H1 (cell line): ENCODE measurements around the gene ANK3. TPM values are rescaled to one million over a fixed set of nuclear protein-coding genes. Genes with fewer than 3 reads are reported as not detected.

Source experiments
- CTCF ChIA-PET: fragments of 300-600 bp; sonication (Branson Sonifier 250); formaldehyde crosslinking; loops from one replicate; lab custom pipeline; 2021; ENCODE audit not compliant: partially characterized antibody; lab: Charles Lee
- POLR2A ChIA-PET: fragments of 300-600 bp; sonication (Branson Sonifier 250); formaldehyde crosslinking; loops from one replicate; lab custom pipeline; 2021; ENCODE audit warnings: inconsistent platforms; ENCODE audit not compliant: partially characterized antibody; lab: Charles Lee
- DNase-seq, 2 experiments: peaks; one replicate each; pipeline versions ENCODE4 v3.0.0 to v3.0.0-alpha.2; 2010 to 2022; ENCODE audit warnings: low spot score in 2 of 2, low read depth in 1 of 2, mixed read lengths in 1 of 2
- FAIRE-seq: peaks from 2 replicates; lab custom pipeline; 2011; peaks lifted over from hg19 to GRCh38; lab: Jason Lieb, UNC
- H2AFZ ChIP-seq: 2 replicates; pipeline ENCODE4 v1.8.1; 2012; ENCODE audit warnings: low read length, inconsistent platforms
- H2AK5ac ChIP-seq: 2 replicates; pipeline ENCODE4 v1.6.1; 2013; ENCODE audit warnings: low read depth, low read length
- H2BK120ac ChIP-seq: replicated peaks from 2 replicates; pipeline ENCODE3; 2013; ENCODE audit warnings: low read depth, low read length, inconsistent platforms
- H2BK12ac ChIP-seq: 2 replicates; pipeline ENCODE4 v1.6.1; 2013; ENCODE audit warnings: low read depth, low read length
- H2BK15ac ChIP-seq: 2 replicates; pipeline ENCODE4 v1.6.1; 2013; ENCODE audit warnings: low read length
- H2BK20ac ChIP-seq: 2 replicates; pipeline ENCODE4 v1.6.1; 2013; ENCODE audit warnings: low read length
- H2BK5ac ChIP-seq: 2 replicates; pipeline ENCODE4 v1.6.1; 2013; ENCODE audit warnings: low read depth, low read length
- H3K14ac ChIP-seq: 2 replicates; pipeline ENCODE4 v1.6.1; 2013; ENCODE audit warnings: inconsistent platforms; ENCODE audit not compliant: insufficient read length
- H3K18ac ChIP-seq: 2 replicates; pipeline ENCODE4 v1.6.1; 2013; ENCODE audit warnings: low read length; ENCODE audit errors: extremely low read depth
- H3K23ac ChIP-seq: 2 replicates; pipeline ENCODE4 v1.6.1; 2013; ENCODE audit warnings: inconsistent platforms; ENCODE audit not compliant: insufficient read length
- H3K23me2 ChIP-seq: 2 replicates; pipeline ENCODE4 v1.6.1; 2013; ENCODE audit warnings: low read depth, low read length
- H3K27ac ChIP-seq: 2 replicates; pipeline ENCODE4 v1.6.1; 2011; ENCODE audit warnings: low read depth, low read length, inconsistent platforms
- H3K27me3 ChIP-seq, 4 experiments: replicated peaks in 1 of 4; 1 replicate in 1 of 4; 2 replicates in 3 of 4; pipeline versions ENCODE4 v1.6.1 to v1.8.1; 2011 to 2013; ENCODE audit warnings: low read length in 3 of 4, mild to moderate bottlenecking in 3 of 4, inconsistent platforms in 2 of 4, mixed read lengths in 2 of 4, moderate library complexity in 1 of 4; ENCODE audit not compliant: control insufficient read depth in 3 of 4, insufficient read depth in 3 of 4; ENCODE audit errors: extremely low read depth in 1 of 4
- H3K36me3 ChIP-seq, 4 experiments: 2 replicates each; pipeline versions ENCODE4 v1.6.1 to v1.8.1; 2011 to 2013; ENCODE audit warnings: mild to moderate bottlenecking in 4 of 4, low read length in 3 of 4, moderate library complexity in 2 of 4, control low read depth in 1 of 4, inconsistent platforms in 1 of 4; ENCODE audit not compliant: insufficient read depth in 4 of 4, control insufficient read depth in 2 of 4
- H3K4ac ChIP-seq: replicated peaks from 2 replicates; pipeline ENCODE3; 2013; ENCODE audit warnings: low read length, low read depth, mixed read lengths, inconsistent platforms; ENCODE audit not compliant: insufficient read length
- H3K4me1 ChIP-seq, 4 experiments: replicated peaks in 1 of 4; 1 replicate in 1 of 4; 2 replicates in 3 of 4; pipeline versions ENCODE4 v1.6.1 to v1.8.1; 2011 to 2013; ENCODE audit warnings: low read length in 3 of 4, inconsistent platforms in 2 of 4, mixed read lengths in 1 of 4; ENCODE audit not compliant: insufficient read depth in 4 of 4, control insufficient read depth in 3 of 4
- H3K4me2 ChIP-seq, 2 experiments: 2 replicates each; pipeline versions ENCODE4 v1.6.1 to v1.8.1; 2011 to 2013; ENCODE audit warnings: low read depth in 2 of 2, low read length in 2 of 2, control low read depth in 1 of 2, inconsistent platforms in 1 of 2, mild to moderate bottlenecking in 1 of 2; ENCODE audit not compliant: insufficient read depth in 1 of 2
- H3K4me3 ChIP-seq, 4 experiments: fragments of 200-600, 300-600 bp in 1 of 4; sonication (generic), shearing (Covaris generic), sonication (Bioruptor Twin) in 1 of 4; 2 replicates each; pipeline versions ENCODE4 v1.5.1 to v1.8.1; 2011 to 2016; ENCODE audit warnings: low read length in 4 of 4, low read depth in 3 of 4, control low read depth in 2 of 4, inconsistent platforms in 2 of 4, mild to moderate bottlenecking in 2 of 4, mixed read lengths in 1 of 4, moderate library complexity in 1 of 4; ENCODE audit not compliant: insufficient read depth in 2 of 4; ENCODE audit errors: extremely low read depth in 1 of 4
- H3K56ac ChIP-seq: replicated peaks from 2 replicates; pipeline ENCODE3; 2013; ENCODE audit warnings: low read depth, mild to moderate bottlenecking, mixed read lengths, low read length, inconsistent platforms; ENCODE audit not compliant: insufficient read length
- H3K79me1 ChIP-seq: 2 replicates; pipeline ENCODE4 v1.6.1; 2013; ENCODE audit warnings: low read depth, low read length, control low read depth
- H3K79me2 ChIP-seq, 2 experiments: 2 replicates each; pipeline versions ENCODE4 v1.6.1 to v1.8.1; 2012 to 2013; ENCODE audit warnings: low read length in 2 of 2, mild to moderate bottlenecking in 2 of 2, inconsistent platforms in 1 of 2; ENCODE audit not compliant: insufficient read depth in 2 of 2, control insufficient read depth in 1 of 2
- H3K9ac ChIP-seq, 4 experiments: replicated peaks in 1 of 4; 1 replicate in 1 of 4; 2 replicates in 3 of 4; pipeline versions ENCODE4 v1.6.1 to v1.8.1; 2011 to 2013; ENCODE audit warnings: low read depth in 3 of 4, low read length in 3 of 4, control low read depth in 2 of 4, mild to moderate bottlenecking in 2 of 4, moderate library complexity in 2 of 4, inconsistent platforms in 1 of 4; ENCODE audit errors: extremely low read depth in 1 of 4
- H3K9me3 ChIP-seq, 2 experiments: 2 replicates each; pipeline versions ENCODE4 v1.6.1 to v1.8.1; 2012 to 2013; ENCODE audit warnings: mild to moderate bottlenecking in 2 of 2, moderate library complexity in 2 of 2, control low read depth in 1 of 2, inconsistent platforms in 1 of 2, low read depth in 1 of 2, low read length in 1 of 2, mixed read lengths in 1 of 2; ENCODE audit not compliant: insufficient read depth in 2 of 2
- H4K20me1 ChIP-seq, 2 experiments: replicated peaks in 1 of 2; 2 replicates each; pipeline versions ENCODE3 to v1.8.1; 2011 to 2013; ENCODE audit warnings: inconsistent platforms in 2 of 2, low read length in 2 of 2, mild to moderate bottlenecking in 1 of 2; ENCODE audit not compliant: insufficient read depth in 2 of 2, control insufficient read depth in 1 of 2
- H4K5ac ChIP-seq: 2 replicates; pipeline ENCODE4 v1.6.1; 2013; ENCODE audit warnings: low read length, low read depth, mixed read lengths, inconsistent platforms; ENCODE audit not compliant: insufficient read length
- H4K8ac ChIP-seq: 2 replicates; pipeline ENCODE4 v1.8.0; 2013; ENCODE audit warnings: mild to moderate bottlenecking, moderate library complexity, low read length, inconsistent platforms; ENCODE audit not compliant: insufficient read depth; ENCODE audit errors: extremely low read depth
- H4K91ac ChIP-seq: replicated peaks from 2 replicates; pipeline ENCODE3; 2013; ENCODE audit warnings: low read length, mixed read lengths, inconsistent platforms; ENCODE audit not compliant: insufficient read length
- GABPA ChIP-seq: IDR thresholded peaks from 2 replicates; pipeline ENCODE4 v1.6.1; 2011; ENCODE audit warnings: mild to moderate bottlenecking, low read length, moderate library complexity, borderline replicate concordance; ENCODE audit not compliant: insufficient read depth
- RAD21 ChIP-seq, 2 experiments: IDR thresholded peaks in 1 of 2; conservative IDR thresholded peaks in 1 of 2; 2 replicates each; pipeline ENCODE4 v1.6.1; 2011; ENCODE audit warnings: low read depth in 2 of 2, low read length in 2 of 2, improper control_type of control experiment in 1 of 2, inconsistent platforms in 1 of 2, mild to moderate bottlenecking in 1 of 2, moderate library complexity in 1 of 2
- SIRT6 ChIP-seq: IDR thresholded peaks from one replicate; pipeline ENCODE4 v1.7.1; 2012; ENCODE audit warnings: low read length, inconsistent platforms
- SIX5 ChIP-seq: IDR thresholded peaks from 2 replicates; pipeline ENCODE4 v1.6.1; 2011; ENCODE audit warnings: mild to moderate bottlenecking, low read depth, low read length
- SP1 ChIP-seq: IDR thresholded peaks from 2 replicates; pipeline ENCODE4 v1.6.1; 2011; ENCODE audit warnings: low read depth, low read length
- SP4 ChIP-seq: IDR thresholded peaks from 2 replicates; pipeline ENCODE4 v1.6.1; 2012; ENCODE audit warnings: low read length, inconsistent platforms
- SRF ChIP-seq: IDR thresholded peaks from 2 replicates; pipeline ENCODE4 v1.6.1; 2011; ENCODE audit warnings: mild to moderate bottlenecking, low read depth, low read length, moderate library complexity
- TBP ChIP-seq: IDR thresholded peaks from 2 replicates; pipeline ENCODE4 v1.6.1; 2011; ENCODE audit warnings: low read depth, low read length, improper control_type of control experiment
- TEAD4 ChIP-seq: IDR thresholded peaks from 2 replicates; pipeline ENCODE4 v1.6.1; 2012; ENCODE audit warnings: low read depth, low read length, inconsistent platforms, mixed read lengths
- WGBS, 2 experiments: shearing (Covaris generic) in 1 of 2; methylation state at CpG; one replicate each; pipeline versions ENCODE4 v1.1.6 to v1.1.7; 2013 to 2015; ENCODE audit warnings: low lambda C conversion rate in 2 of 2, mixed read lengths in 2 of 2, inconsistent platforms in 1 of 2, low coverage in 1 of 2, missing lambda C conversion rate in 1 of 2; ENCODE audit not compliant: insufficient replicate concordance in 2 of 2, insufficient coverage in 1 of 2, insufficient read length in 1 of 2; ENCODE audit errors: extremely low coverage in 1 of 2, missing lambda C conversion rate in 1 of 2; 5-methylcytosine and 5-hydroxymethylcytosine counted together
- polyA plus RNA-seq, 7 experiments: library from polyadenylated mRNA; depleted of rRNA in 3 of 7; stranded (reverse) in 5 of 7; unstranded in 2 of 7; fragments of >200 nt in 5 of 7; fragments of 200-250 nt in 2 of 7; gene quantifications; 1 replicate in 5 of 7; 2 replicates in 1 of 7; 4 replicates in 1 of 7; pipeline versions ENCODE4 v1.2.1 to v1.2.3, GENCODE V29; 2011 to 2013; ENCODE audit warnings: missing spikeins in 2 of 7, mixed read lengths in 2 of 7
- total RNA-seq: library from RNA; stranded (reverse); fragmentation: NEBNext Ultra II Directional; extraction: Animal tissue kit (Norgen Biotek cat#: 25700); gene quantifications from 2 replicates; pipeline ENCODE4 v1.2.1, GENCODE V29; 2021
- TF ChIP-seq, protein P1 (sequence below): IDR thresholded peaks from 2 replicates; pipeline ENCODE4 v1.6.1; 2011; ENCODE audit warnings: low read length, improper control_type of control experiment

Gene ANK3
- total and polyA plus RNA-seq, 2 of the 8 experiments (the other 6 are each of a cell fraction or from before 2014, with no cell fraction given), result 18.1 to 67.9 TPM

DNA sequence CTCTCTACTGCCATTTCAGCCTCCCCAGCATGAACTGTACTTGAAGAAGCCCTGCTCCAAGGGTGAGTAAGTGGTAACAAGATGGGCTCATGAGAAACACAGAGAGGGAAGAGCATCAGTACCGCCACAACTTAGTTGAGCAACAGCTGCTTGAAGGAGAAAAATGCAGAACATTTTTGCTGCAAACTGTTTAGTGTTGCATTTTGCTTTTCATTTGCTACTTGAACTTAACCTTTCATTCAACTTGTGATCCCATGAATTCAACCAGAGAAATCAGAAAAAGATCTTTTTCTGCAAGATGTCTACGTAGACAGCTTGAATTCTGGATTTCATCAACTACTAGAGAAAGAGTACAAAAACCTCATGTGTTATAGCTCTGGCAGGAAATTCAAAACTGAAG, 40.7 kb downstream of the ANK3 start:
- ChIA-PET POLR2A (no interaction called here), CTCF (interaction anchor here (0.7 to 3.1 kb wide), 2 partner anchors 12 to 654 kb away, joined by 4 to 18 read pairs; no protein-coding TSS in a partner anchor)
- Histone ChIP-seq H3K9me3 (no peaks in the 10 kb centered on the region), H3K9ac (no peak overlapping the region), H2AK5ac (no peak overlapping the region), H3K79me2 (no peaks in the 10 kb centered on the region), H3K23me2 (no peaks in the 10 kb centered on the region), H2BK20ac (no peak overlapping the region), H2BK120ac (no peak overlapping the region), H3K4me1 (peaks cover 0 to 5% (median 3%) of the 10 kb centered on the region in 4 experiments; a peak in 4 of 7 replicates), H2BK5ac (no peak overlapping the region), H3K14ac (no peak overlapping the region), H3K27me3 (no peaks in the 10 kb centered on the region), H2AFZ (no peak overlapping the region), H4K91ac (no peak overlapping the region), H3K18ac (no peak overlapping the region), H3K4ac (no peak overlapping the region), H3K27ac (no peak overlapping the region), H4K5ac (no peak overlapping the region), H3K4me3 (no peak overlapping the region), H3K56ac (no peak overlapping the region), H3K79me1 (no peaks in the 10 kb centered on the region), H3K4me2 (no peak overlapping the region), H4K20me1 (no peaks in the 10 kb centered on the region), H3K23ac (no peak overlapping the region), H2BK15ac (no peak overlapping the region), H3K36me3 (no peaks in the 10 kb centered on the region; a peak in 1 of 8 replicates), H2BK12ac (no peak overlapping the region), H4K8ac (no peak overlapping the region)
- 93% methylated on average over 2 of the region's 2 CpGs; no CpG with 5 or more reads in 1 of the 2 experiments for WGBS, 2 experiments
- DNase-seq, result no peak
- no peak for FAIRE-seq
- TF ChIP-seq GABPA (no peak), TBP (no peak), SIRT6 (no peak), RAD21 (IDR thresholded peaks at IDR 0.05 in 1 of 2, conservative IDR thresholded peaks at IDR 0.05 in 1 of 2; ENCODE audit: low read depth in 2 of 2, low read length in 2 of 2) (no peak), SP1 (no peak), SIX5 (no peak), TEAD4 (no peak), SRF (no peak), SP4 (no peak)
- TF ChIP-seq, protein P1, sequence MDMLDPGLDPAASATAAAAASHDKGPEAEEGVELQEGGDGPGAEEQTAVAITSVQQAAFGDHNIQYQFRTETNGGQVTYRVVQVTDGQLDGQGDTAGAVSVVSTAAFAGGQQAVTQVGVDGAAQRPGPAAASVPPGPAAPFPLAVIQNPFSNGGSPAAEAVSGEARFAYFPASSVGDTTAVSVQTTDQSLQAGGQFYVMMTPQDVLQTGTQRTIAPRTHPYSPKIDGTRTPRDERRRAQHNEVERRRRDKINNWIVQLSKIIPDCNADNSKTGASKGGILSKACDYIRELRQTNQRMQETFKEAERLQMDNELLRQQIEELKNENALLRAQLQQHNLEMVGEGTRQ, result no peak
